ENCODE results near the gene PPM1L.

Gene PPM1L

GRCh38 chr3:161025911-161026310, 269.9 kb downstream of the PPM1L start:
- no peak for TF ChIP-seq EZH2phosphoT487 (IDR thresholded peaks at IDR 0.05; ENCODE audit: borderline replicate concordance, low read length)
- no peak for TF ChIP-seq CTCF (IDR thresholded peaks at IDR 0.05; ENCODE audit: low read depth, low read length, poor library complexity, severe bottlenecking)
- Histone ChIP-seq H4K20me1 (ENCODE audit: control insufficient read depth, insufficient read depth, low read depth, low read length) (no peaks in the 10 kb centered on the region), H3K4me2 (ENCODE audit: low read length) (no peak overlapping the region), H3K9me3 (ENCODE audit: control insufficient read depth, insufficient read depth, low read length) (peaks cover 11% of the 10 kb centered on the region), H3K27ac (ENCODE audit: low read depth, low read length) (no peak overlapping the region), H3F3A (ENCODE audit: control insufficient read depth, insufficient read depth) (no peaks in the 10 kb centered on the region), H3K36me3 (ENCODE audit: control insufficient read depth, low read length) (no peaks in the 10 kb centered on the region), H3K9me2 (replicated peaks; ENCODE audit: control insufficient read depth, low read length) (no peaks in the 10 kb centered on the region), H3K4me3 (ENCODE audit: low read length) (no peak overlapping the region), H3K4me1 (ENCODE audit: control insufficient read depth, low read length) (no peaks in the 10 kb centered on the region), H3K27me3 (ENCODE audit: control insufficient read depth, low read length) (no peaks in the 10 kb centered on the region), H3K79me2 (ENCODE audit: control insufficient read depth, low read length) (no peaks in the 10 kb centered on the region)

- Histone ChIP-seq H3K9me2 (replicated peaks; ENCODE audit: control insufficient read depth, low read length) (no peaks in the 10 kb centered on the region), H3K27me3 (ENCODE audit: control insufficient read depth, low read length) (no peaks in the 10 kb centered on the region)
- TF ChIP-seq CTCF (IDR thresholded peaks at IDR 0.05; ENCODE audit: low read depth, low read length, poor library complexity, severe bottlenecking), result no peak
- TF ChIP-seq EZH2phosphoT487 (IDR thresholded peaks at IDR 0.05; ENCODE audit: borderline replicate concordance, low read length), result no peak
Observed at GRCh38 chr3:161026612-161027510, 270.8 kb downstream of the PPM1L start.

GRCh38 chr3:161028555-161029153, 272.6 kb downstream of the PPM1L start:
- H3K9me3 ChIP-seq (ENCODE audit: control insufficient read depth, insufficient read depth, low read length), result peaks cover 4% of the 10 kb centered on the region; the same call in 1 of the 2 replicates
- H3K9me2 ChIP-seq (replicated peaks; ENCODE audit: control insufficient read depth, low read length), result no peaks in the 10 kb centered on the region
- H3K36me3 ChIP-seq (ENCODE audit: control insufficient read depth, low read length), result no peaks in the 10 kb centered on the region
- H3K4me1 ChIP-seq (ENCODE audit: control insufficient read depth, low read length), result no peaks in the 10 kb centered on the region
- H3F3A ChIP-seq (ENCODE audit: control insufficient read depth, insufficient read depth), result no peaks in the 10 kb centered on the region
- no peaks in the 10 kb centered on the region for H3K79me2 ChIP-seq (ENCODE audit: control insufficient read depth, low read length)
- H3K27me3 ChIP-seq (ENCODE audit: control insufficient read depth, low read length), result no peaks in the 10 kb centered on the region
- TF ChIP-seq CTCF (IDR thresholded peaks at IDR 0.05; ENCODE audit: low read depth, low read length, poor library complexity, severe bottlenecking) (no peak), EZH2phosphoT487 (IDR thresholded peaks at IDR 0.05; ENCODE audit: borderline replicate concordance, low read length) (no peak)
- H3K4me3 ChIP-seq (ENCODE audit: low read length), result no peak overlapping the region
- no peak overlapping the region for H3K4me2 ChIP-seq (ENCODE audit: low read length)
- H4K20me1 ChIP-seq (ENCODE audit: control insufficient read depth, insufficient read depth, low read depth, low read length), result no peaks in the 10 kb centered on the region
- no peak overlapping the region for H3K27ac ChIP-seq (ENCODE audit: low read depth, low read length)

More at GRCh38 chr3:161026612-161027510, 270.8 kb downstream of the PPM1L start:
- no peak overlapping the region for H3K4me2 ChIP-seq (ENCODE audit: low read length)
- H3F3A ChIP-seq (ENCODE audit: control insufficient read depth, insufficient read depth), result no peaks in the 10 kb centered on the region
- no peak overlapping the region for H3K27ac ChIP-seq (ENCODE audit: low read depth, low read length)
- H3K4me3 ChIP-seq (ENCODE audit: low read length), result no peak overlapping the region
- H3K9me3 ChIP-seq (ENCODE audit: control insufficient read depth, insufficient read depth, low read length), result peaks cover 11% of the 10 kb centered on the region
- H3K4me1 ChIP-seq (ENCODE audit: control insufficient read depth, low read length), result no peaks in the 10 kb centered on the region
- no peaks in the 10 kb centered on the region for H4K20me1 ChIP-seq (ENCODE audit: control insufficient read depth, insufficient read depth, low read depth, low read length)
- H3K79me2 ChIP-seq (ENCODE audit: control insufficient read depth, low read length), result no peaks in the 10 kb centered on the region
- no peaks in the 10 kb centered on the region for H3K36me3 ChIP-seq (ENCODE audit: control insufficient read depth, low read length)
